K562 (cell line): ENCODE measurements around the gene SPINK4. TPM values are rescaled to one million over a fixed set of nuclear protein-coding genes. Genes with fewer than 3 reads are reported as not detected.
A peak's percentile ranks its signal among the peaks of the same experiment; 100 is the strongest.

ENCODE experiments used
- ATAC-seq: fragments of 200-7000 bp; cut with Tn5 transposase; 3 replicates; pipeline ENCODE4 v1.9.1; 2020; ENCODE audit warnings: moderate library complexity
- BruUV-seq: library from RNA; stranded (reverse); fragments of 400-500 nt; replicated peaks from 2 replicates; lab custom pipeline; 2021; lab: Mats Ljungman, UMichigan
- CTCF ChIA-PET: fragments of 300-600 bp; formaldehyde crosslinking; extraction: SDS; loops from one replicate; lab custom pipeline; 2021; ENCODE audit warnings: low intra/inter-chr PET ratio; lab: Yijun Ruan, JAX
- POLR2A ChIA-PET: fragments of 300-600, 350-650 bp; sonication (Branson Sonifier 250); formaldehyde crosslinking; extraction: SDS; loops from one replicate; lab custom pipeline; 2021; ENCODE audit warnings: antibody characterized with exemption, inconsistent platforms; lab: Yijun Ruan, JAX
- DNase-seq, 4 experiments: peaks; one replicate each; pipeline versions ENCODE4 v3.0.0 to v3.0.0-alpha.2; 2011 to 2018; ENCODE audit warnings: low spot score in 3 of 4, mixed read lengths in 3 of 4; ENCODE audit errors: extremely low read depth in 1 of 4
- FAIRE-seq: peaks from 2 replicates; lab custom pipeline; 2011; peaks lifted over from hg19 to GRCh38; lab: Jason Lieb, UNC
- H2AFZ ChIP-seq: 2 replicates; pipeline ENCODE4 v1.6.0; 2011; ENCODE audit warnings: low read depth, low read length, control low read depth, inconsistent platforms
- H3K27ac ChIP-seq: fragments of 200-600 bp; 3 replicates; pipeline ENCODE4 v1.8.0; 2011; ENCODE audit warnings: low read depth, mild to moderate bottlenecking, control low read depth, inconsistent platforms, low read length, moderate library complexity, mixed read lengths; ENCODE audit errors: extremely low read depth
- H3K27me3 ChIP-seq, 2 experiments: fragments of 300-600 bp in 1 of 2; 2 replicates in 1 of 2; 3 replicates in 1 of 2; pipeline versions ENCODE4 v1.6.0 to v1.8.0; 2011; ENCODE audit warnings: inconsistent platforms in 2 of 2, low read length in 2 of 2, mild to moderate bottlenecking in 1 of 2, mixed read lengths in 1 of 2, moderate library complexity in 1 of 2; ENCODE audit not compliant: control insufficient read depth in 2 of 2, insufficient read depth in 2 of 2
- H3K36me3 ChIP-seq: fragments of 300-600 bp; 3 replicates; pipeline ENCODE4 v1.8.0; 2011; ENCODE audit warnings: mild to moderate bottlenecking, low read length, inconsistent platforms; ENCODE audit not compliant: control insufficient read depth, insufficient read depth
- H3K4me1 ChIP-seq, 2 experiments: fragments of 200-600 bp in 1 of 2; replicated peaks in 1 of 2; 2 replicates in 1 of 2; 3 replicates in 1 of 2; pipeline versions ENCODE4 v1.5.1 to v1.8.0; 2011; ENCODE audit warnings: inconsistent platforms in 2 of 2, low read length in 2 of 2, mild to moderate bottlenecking in 1 of 2, mixed read lengths in 1 of 2, moderate library complexity in 1 of 2; ENCODE audit not compliant: control insufficient read depth in 2 of 2, insufficient read depth in 2 of 2
- H3K4me2 ChIP-seq: 2 replicates; pipeline ENCODE4 v1.6.1; 2011; ENCODE audit warnings: low read length, control low read depth, inconsistent platforms, mixed read lengths; ENCODE audit not compliant: insufficient read depth
- H3K4me3 ChIP-seq: fragments of 200-600 bp; sonication (generic), shearing (Covaris generic); 2 replicates; pipeline ENCODE4 v1.5.1; 2016; ENCODE audit warnings: control low read depth, inconsistent platforms
- H3K79me2 ChIP-seq: fragments of 200-600 bp; 3 replicates; pipeline ENCODE4 v1.8.0; 2011; ENCODE audit warnings: low read length, inconsistent platforms; ENCODE audit not compliant: control insufficient read depth, insufficient read depth
- H3K9ac ChIP-seq, 2 experiments: 2 replicates each; pipeline versions ENCODE4 v1.6.0 to v1.6.1; 2011; ENCODE audit warnings: low read depth in 2 of 2, low read length in 2 of 2, control low read depth in 1 of 2, inconsistent platforms in 1 of 2, mild to moderate bottlenecking in 1 of 2, mixed read lengths in 1 of 2; ENCODE audit not compliant: insufficient read depth in 1 of 2
- H3K9me1 ChIP-seq: one replicate; pipeline ENCODE4 v1.6.0; 2011; ENCODE audit warnings: inconsistent platforms, mild to moderate bottlenecking, low read length, moderate library complexity; ENCODE audit not compliant: control insufficient read depth, insufficient read depth
- H3K9me3 ChIP-seq: replicated peaks from 2 replicates; pipeline ENCODE4 v1.5.1; 2011; ENCODE audit warnings: low read depth, low read length, inconsistent platforms; ENCODE audit not compliant: control insufficient read depth, insufficient read depth
- H4K20me1 ChIP-seq: replicated peaks from 2 replicates; pipeline ENCODE4 v1.6.1; 2011; ENCODE audit warnings: low read length, inconsistent platforms, mixed read lengths; ENCODE audit not compliant: control insufficient read depth, insufficient read depth
- GATA2 ChIP-seq: sonication (generic); formaldehyde crosslinking; IDR thresholded peaks from 2 replicates; pipeline ENCODE4 v1.4.0; 2020; ENCODE audit warnings: mild to moderate bottlenecking, missing genetic modification reagents
- HDAC2 ChIP-seq: fragments of 450-650 bp; IDR thresholded peaks from 2 replicates; pipeline ENCODE4 v1.6.1; 2016; ENCODE audit warnings: mild to moderate bottlenecking
- HMG20B ChIP-seq: fragments of 250-450 bp; sonication (Bioruptor Pico); IDR thresholded peaks from 2 replicates; pipeline ENCODE4 v1.5.0; 2021; ENCODE audit warnings: mild to moderate bottlenecking
- RBM39 ChIP-seq: fragments of 200-400 bp; formaldehyde crosslinking; optimal IDR thresholded peaks from 2 replicates; pipeline ENCODE3; 2018; ENCODE audit warnings: low read depth, low read length
- ZNF655 ChIP-seq: fragments of 250-450 bp; sonication (Bioruptor Pico); IDR thresholded peaks from 2 replicates; pipeline ENCODE4 v1.5.0; 2021
- WGBS: fragments of 100-300 bp; shearing (Covaris generic); methylation state at CpG from one replicate; pipeline ENCODE4 v1.1.6; 2016; ENCODE audit warnings: low coverage, mixed read lengths; ENCODE audit not compliant: insufficient coverage; ENCODE audit errors: missing lambda C conversion rate; 5-methylcytosine and 5-hydroxymethylcytosine counted together
- in situ Hi-C: fragments of 300-500 bp; cut with MboI; formaldehyde crosslinking; loops from 4 replicates; pipeline ENCODE4 v1.15.0; 2018; ENCODE audit warnings: inconsistent platforms, mixed read lengths
- intact Hi-C: fragments of 100-400 bp; cut with micrococcal nuclease; formaldehyde crosslinking; loops from 2 replicates; pipeline ENCODE4 v1.14.2; 2022
- polyA plus RNA-seq, 8 experiments: library from polyadenylated mRNA; depleted of rRNA in 4 of 8; stranded (reverse) in 5 of 8; unstranded in 3 of 8; fragments of >200 nt; fragmentation: Nextera tagmentation in 2 of 8; fragmentation: Illumina TruSeq in 1 of 8; extraction: Ambion mirVana in 2 of 8; extraction: Trizol in 1 of 8; gene quantifications; 2 replicates each; pipeline versions ENCODE4 v1.2.1 to v1.2.3, GENCODE V29; 2011 to 2014; ENCODE audit warnings: inconsistent platforms in 1 of 8, missing spikeins in 1 of 8
- total RNA-seq, 7 experiments: library from RNA; depleted of rRNA in 6 of 7; stranded (reverse); fragments of >200 nt in 6 of 7; fragmentation: Illumina TruSeq in 2 of 7; extraction: Trizol in 2 of 7; gene quantifications; 2 replicates each; pipeline versions ENCODE4 v1.2.1 to v1.2.3, GENCODE V29; 2011 to 2021; ENCODE audit warnings: low replicate concordance in 1 of 7

Gene SPINK4
- total and polyA plus RNA-seq, 9 of the 15 experiments (the other 6 are each of a cell fraction or from before 2014, with no cell fraction given) = 0.74 to 5.5 (median 2.1) TPM; not detected in 2

- TF ChIP-seq ZNF655 (no peak), HMG20B (no peak), HDAC2 (no peak), GATA2 (CRISPR knock-in tag) (no peak)
- TF ChIP-seq, all 486 proteins: peak for 0
These were observed 8.6 kb downstream of the SPINK4 start (continued) for GRCh38 chr9:33248606-33249005.

DNA sequence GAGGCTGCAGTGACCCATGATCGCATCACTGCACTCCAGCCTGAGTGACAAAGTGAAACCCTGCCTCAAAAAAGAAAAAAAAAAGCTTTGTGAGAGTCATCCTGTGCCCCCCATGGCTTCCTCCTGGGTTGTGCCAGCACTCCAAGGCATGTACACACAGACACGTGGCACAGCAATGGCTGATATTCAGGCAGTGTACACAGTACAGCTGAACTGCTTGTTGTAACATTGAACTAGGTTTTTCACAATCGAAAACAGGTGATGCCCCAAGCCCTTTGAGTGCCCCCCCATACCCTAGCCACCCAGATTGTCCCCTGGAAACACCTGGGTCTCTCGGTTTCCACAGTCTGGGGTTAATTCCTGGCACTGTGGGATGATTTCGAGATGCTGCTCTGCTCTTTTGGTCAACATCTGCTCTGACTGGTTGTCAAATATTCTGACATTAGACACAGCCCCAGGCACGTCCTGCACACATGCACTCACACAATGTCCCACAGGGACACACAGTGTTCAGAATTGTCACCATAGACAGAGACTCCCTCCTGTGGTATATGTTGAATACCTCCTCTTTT is 9.2 kb downstream of the SPINK4 start:
- H3K9me3 ChIP-seq = no peaks in the 10 kb centered on the region
- 48% methylated on average over 4 of the region's 6 CpGs for WGBS
- H2AFZ ChIP-seq = no peak overlapping the region
- in situ Hi-C loops (loop anchor here (25.0 kb wide), 2 partner anchors 687 to 862 kb away; partner anchors contain the start of genes ACO1, NDUFB6, SMIM27 and TOPORS), intact Hi-C loops (no loop called here)
- H3K27me3 ChIP-seq = no peaks in the 10 kb centered on the region
- ChIA-PET CTCF (interaction anchor here (0.5 kb wide), 1 partner anchor 1294 kb away, joined by 3 read pairs; no protein-coding TSS in a partner anchor), POLR2A (interaction anchor here (0.6 to 2.6 kb wide), 7 partner anchors 9 to 356 kb away, joined by 3 to 10 read pairs (median 5); partner anchors contain the start of genes BAG1, CHMP5 and SPINK4)
- no peaks in the 10 kb centered on the region for H3K79me2 ChIP-seq
- FAIRE-seq (no peak), DNase-seq (no peak), ATAC-seq (peak; percentile 31; the same call in 2 of the 3 replicates)
- no TSS peak for BruUV-seq
- H3K4me3 ChIP-seq = no peak overlapping the region
- H3K4me1 ChIP-seq = no peaks in the 10 kb centered on the region
- no peak for TF ChIP-seq RBM39
- peaks cover 20% of the 10 kb centered on the region; the same call in 2 of the 3 replicates for H3K36me3 ChIP-seq
- H3K9me1 ChIP-seq = no peaks in the 10 kb centered on the region
- no peaks in the 10 kb centered on the region; the same call in 1 of the 2 replicates for H4K20me1 ChIP-seq
- H3K4me2 ChIP-seq = no peak overlapping the region
- H3K9ac ChIP-seq = no peak overlapping the region
- no peak overlapping the region for H3K27ac ChIP-seq
